PFSK-1 (cell line): ENCODE data around the gene WASL.

ENCODE experiments used
- FOXP2 ChIP-seq: optimal IDR thresholded peaks from 2 replicates; pipeline ENCODE3; 2011; ENCODE audit warnings: borderline replicate concordance, control low read depth, inconsistent platforms; ENCODE audit not compliant: insufficient read depth; ENCODE audit errors: extremely low read length, extremely low read depth
- POLR2AphosphoS5 ChIP-seq: IDR thresholded peaks from 2 replicates; pipeline ENCODE4 v1.6.1; 2012; ENCODE audit warnings: low read depth, mild to moderate bottlenecking, control low read depth, low read length, moderate library complexity
- TAF1 ChIP-seq: IDR thresholded peaks from 2 replicates; pipeline ENCODE4 v1.6.1; 2012; ENCODE audit warnings: low read length, control low read depth, borderline replicate concordance; ENCODE audit not compliant: insufficient read depth

- TF ChIP-seq TAF1 (no peak), FOXP2 (no peak), POLR2AphosphoS5 (no peak)
Observed at GRCh38 chr7:123640583-123640982, 108.2 kb downstream of the WASL start.
